Skeletal muscle tissue (tissue), 4 donors: Measurements from ENCODE around the gene ACAD9. TPM values are rescaled to one million over a fixed set of nuclear protein-coding genes. Genes with fewer than 3 reads are reported as not detected.
"Not testable (repeated sequence)": the region's sequence is repeated elsewhere in the genome, so short reads cannot be mapped to it uniquely, and the experiment has no call there.

Experiments
- H3K27ac ChIP-seq: one replicate; pipeline ENCODE4 v1.7.0; 2013; ENCODE audit warnings: mild to moderate bottlenecking, low read depth, low read length, inconsistent platforms
- H3K27me3 ChIP-seq, 3 donors: one replicate each; pipeline ENCODE4 v1.7.0; 2013; ENCODE audit warnings: low read length in 3 of 3; ENCODE audit not compliant: control insufficient read depth in 3 of 3, insufficient read depth in 3 of 3
- H3K36me3 ChIP-seq, 3 donors: one replicate each; pipeline ENCODE4 v1.7.0; 2013; ENCODE audit warnings: low read length in 3 of 3; ENCODE audit not compliant: control insufficient read depth in 3 of 3, insufficient read depth in 3 of 3
- H3K4me1 ChIP-seq, 3 donors: one replicate each; pipeline ENCODE4 v1.7.0; 2013; ENCODE audit warnings: low read length in 3 of 3, mild to moderate bottlenecking in 3 of 3; ENCODE audit not compliant: control insufficient read depth in 3 of 3, insufficient read depth in 3 of 3
- H3K4me3 ChIP-seq, 3 donors: one replicate each; pipeline ENCODE4 v1.7.0; 2013; ENCODE audit warnings: low read length in 3 of 3
- H3K9ac ChIP-seq, 3 donors: one replicate each; pipeline ENCODE4 v1.7.0; 2013; ENCODE audit warnings: low read length in 3 of 3, mild to moderate bottlenecking in 3 of 3, moderate library complexity in 2 of 3, low read depth in 1 of 3
- H3K9me3 ChIP-seq, 3 donors: one replicate each; pipeline ENCODE4 v1.7.0; 2013; ENCODE audit warnings: low read length in 3 of 3; ENCODE audit not compliant: control insufficient read depth in 3 of 3
- total RNA-seq: library from RNA; depleted of rRNA; stranded (reverse); fragments of >200 nt; gene quantifications from one replicate; pipeline ENCODE4 v1.2.3, GENCODE V29; 2014
- donor health status: Osteomylitis.

ACAD9 gene
- total RNA-seq, 1 donor from 2014 or later: 32.9 TPM

GRCh38 chr3:128910006-128910405 is 30.6 kb downstream of the ACAD9 start:
- Histone ChIP-seq H3K27me3 (no peaks in the 10 kb centered on the region), H3K9ac (no peak overlapping the region), H3K4me3 (no peak overlapping the region), H3K27ac (no peak overlapping the region), H3K9me3 (no peaks in the 10 kb centered on the region), H3K4me1 (no peaks in the 10 kb centered on the region), H3K36me3 (peaks cover 90 to 95% (median 91%) of the 10 kb centered on the region in 3 donors)

GRCh38 chr3:128911911-128912310 is 32.5 kb downstream of the ACAD9 start:
- H3K36me3 ChIP-seq: peaks cover 85 to 91% (median 91%) of the 10 kb centered on the region in 3 donors
- H3K4me3 ChIP-seq: no peak overlapping the region
- H3K27me3 ChIP-seq: no peaks in the 10 kb centered on the region
- H3K27ac ChIP-seq: no peak overlapping the region
- no peak overlapping the region for H3K9ac ChIP-seq
- H3K4me1 ChIP-seq: no peaks in the 10 kb centered on the region
- no peaks in the 10 kb centered on the region for H3K9me3 ChIP-seq

- H3K9ac ChIP-seq: no peak overlapping the region
- peaks cover 61 to 67% (median 63%) of the 10 kb centered on the region in 3 donors for H3K36me3 ChIP-seq
- H3K4me1 ChIP-seq: no peaks in the 10 kb centered on the region
- no peak overlapping the region for H3K4me3 ChIP-seq
- H3K9me3 ChIP-seq: no peaks in the 10 kb centered on the region
- no peaks in the 10 kb centered on the region for H3K27me3 ChIP-seq
- H3K27ac ChIP-seq: no peak overlapping the region
Observed at GRCh38 chr3:128914966-128915645, 35.7 kb downstream of the ACAD9 start.

GRCh38 chr3:128917291-128917690 is 37.9 kb downstream of the ACAD9 start:
- H3K4me1 ChIP-seq: no peaks in the 10 kb centered on the region
- peaks cover 40 to 50% (median 45%) of the 10 kb centered on the region in 3 donors for H3K36me3 ChIP-seq
- no peak overlapping the region for H3K27ac ChIP-seq
- H3K27me3 ChIP-seq: no peaks in the 10 kb centered on the region
- H3K9me3 ChIP-seq: no peaks in the 10 kb centered on the region
- H3K9ac ChIP-seq: no peak overlapping the region
- H3K4me3 ChIP-seq: no peak overlapping the region

- Histone ChIP-seq H3K4me1 (no peaks in the 10 kb centered on the region), H3K9me3 (no peaks in the 10 kb centered on the region), H3K9ac (no peak overlapping the region), H3K27ac (no peak overlapping the region), H3K27me3 (no peaks in the 10 kb centered on the region), H3K4me3 (no peak overlapping the region), H3K36me3 (peaks cover 18 to 27% (median 18%) of the 10 kb centered on the region in 3 donors)
Observed at GRCh38 chr3:128919988-128920387, 40.6 kb downstream of the ACAD9 start.

GRCh38 chr3:128922804-128923459 is 43.5 kb downstream of the ACAD9 start:
- no peaks in the 10 kb centered on the region for H3K27me3 ChIP-seq
- H3K4me1 ChIP-seq: no peaks in the 10 kb centered on the region
- peaks cover 2 to 4% (median 4%) of the 10 kb centered on the region in 3 donors for H3K36me3 ChIP-seq
- no peak overlapping the region for H3K27ac ChIP-seq
- H3K9ac ChIP-seq: no peak overlapping the region
- H3K4me3 ChIP-seq: no peak overlapping the region
- no peaks in the 10 kb centered on the region for H3K9me3 ChIP-seq

GRCh38 chr3:128923576-128923975 is 44.2 kb downstream of the ACAD9 start:
- no peaks in the 10 kb centered on the region for H3K9me3 ChIP-seq
- H3K4me1 ChIP-seq: no peaks in the 10 kb centered on the region
- H3K27ac ChIP-seq: no peak overlapping the region
- H3K27me3 ChIP-seq: no peaks in the 10 kb centered on the region
- no peak overlapping the region for H3K9ac ChIP-seq
- H3K4me3 ChIP-seq: no peak overlapping the region
- peaks cover 0 to 4% (median 4%) of the 10 kb centered on the region in 3 donors for H3K36me3 ChIP-seq

GRCh38 chr3:128923986-128924385 is 44.6 kb downstream of the ACAD9 start:
- not testable (repeated sequence) for H3K9ac ChIP-seq, H3K4me1 ChIP-seq, H3K4me3 ChIP-seq, H3K9me3 ChIP-seq, H3K36me3 ChIP-seq, H3K27me3 ChIP-seq, H3K27ac ChIP-seq

- Histone ChIP-seq H3K36me3 (no peaks in the 10 kb centered on the region), H3K27ac (no peak overlapping the region), H3K9me3 (no peaks in the 10 kb centered on the region), H3K4me3 (no peak overlapping the region), H3K27me3 (peaks cover 0 to 12% (median 8%) of the 10 kb centered on the region in 3 donors), H3K4me1 (no peaks in the 10 kb centered on the region), H3K9ac (no peak overlapping the region)
Observed at GRCh38 chr3:128929364-128929763, 49.9 kb downstream of the ACAD9 start.

GRCh38 chr3:128931046-128931445 is 51.6 kb downstream of the ACAD9 start:
- peaks cover 0 to 16% (median 13%) of the 10 kb centered on the region in 3 donors for H3K27me3 ChIP-seq
- no peak overlapping the region for H3K27ac ChIP-seq
- H3K9ac ChIP-seq: no peak overlapping the region
- no peak overlapping the region for H3K4me3 ChIP-seq
- H3K4me1 ChIP-seq: no peaks in the 10 kb centered on the region
- H3K36me3 ChIP-seq: no peaks in the 10 kb centered on the region
- H3K9me3 ChIP-seq: no peaks in the 10 kb centered on the region
